Mesothelial cell of epicardium (in vitro differentiated cells): ENCODE results near the gene LRIG1. TPM values are rescaled to one million over a fixed set of nuclear protein-coding genes. Genes with fewer than 3 reads are reported as not detected.
"Not testable (repeated sequence)": the region's sequence is repeated elsewhere in the genome, so short reads cannot be mapped to it uniquely, and the experiment has no call there.

ENCODE experiments used
- DNase-seq, 2 experiments: peaks; one replicate each; pipeline ENCODE4 v3.0.0; 2021; ENCODE audit warnings: low spot score in 2 of 2; ENCODE audit not compliant: unreplicated experiment in 2 of 2
- H3K27ac Mint-ChIP-seq: 2 replicates; pipeline ENCODE4 v1.8.0; 2021; ENCODE audit warnings: mixed read lengths
- H3K27me3 Mint-ChIP-seq: 2 replicates; pipeline ENCODE4 v1.8.0; 2021; ENCODE audit warnings: low read depth, mixed read lengths
- H3K36me3 Mint-ChIP-seq: 2 replicates; pipeline ENCODE4 v1.8.0; 2021; ENCODE audit warnings: mixed read lengths
- H3K4me1 Mint-ChIP-seq: 2 replicates; pipeline ENCODE4 v1.8.0; 2021; ENCODE audit warnings: mixed read lengths
- H3K4me3 Mint-ChIP-seq: 2 replicates; pipeline ENCODE4 v1.8.0; 2021; ENCODE audit warnings: mild to moderate bottlenecking, moderate library complexity, mixed read lengths
- H3K9me3 Mint-ChIP-seq: 2 replicates; pipeline ENCODE4 v1.8.0; 2021; ENCODE audit warnings: mixed read lengths
- total RNA-seq: library from RNA; stranded (reverse); gene quantifications from 3 replicates; pipeline ENCODE4 v1.2.1, GENCODE V29; 2021
- TF ChIP-seq, protein P1 (sequence below): fragments of 200-600 bp; sonication (generic); IDR thresholded peaks from one replicate; pipeline ENCODE4 v1.5.0; 2021; ENCODE audit warnings: antibody characterized with exemption; ENCODE audit not compliant: unreplicated experiment

Gene LRIG1
- total RNA-seq, 1 donor from 2014 or later = 5.5 TPM

DNA sequence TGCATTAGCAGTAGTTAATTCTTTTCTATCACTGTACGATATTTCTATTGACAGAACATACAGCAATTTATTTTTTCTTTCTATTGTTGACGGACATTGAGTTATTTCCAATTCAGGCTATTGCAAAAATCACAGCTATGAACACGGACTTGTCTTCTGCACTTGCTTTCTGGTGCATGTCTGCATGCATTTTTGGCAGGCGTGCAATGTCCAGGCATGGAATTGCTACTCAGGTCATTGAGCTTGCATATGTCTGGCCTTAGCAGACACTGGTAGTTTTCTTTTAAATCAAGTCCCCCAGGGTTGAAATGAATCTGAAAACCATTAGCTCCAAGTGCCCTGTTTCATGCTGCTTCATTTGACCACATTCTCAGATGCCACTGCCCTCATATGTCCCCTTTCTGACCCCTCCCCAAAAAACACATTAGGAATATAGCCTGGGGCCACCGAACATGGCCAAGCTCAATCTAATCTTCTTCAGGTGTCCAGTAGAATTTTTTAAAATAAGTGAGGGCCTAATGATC is 72.8 kb downstream of the LRIG1 start:
- no peak for DNase-seq
- H3K36me3 Mint-ChIP-seq = no peaks in the 10 kb centered on the region
- TF ChIP-seq, protein P1, sequence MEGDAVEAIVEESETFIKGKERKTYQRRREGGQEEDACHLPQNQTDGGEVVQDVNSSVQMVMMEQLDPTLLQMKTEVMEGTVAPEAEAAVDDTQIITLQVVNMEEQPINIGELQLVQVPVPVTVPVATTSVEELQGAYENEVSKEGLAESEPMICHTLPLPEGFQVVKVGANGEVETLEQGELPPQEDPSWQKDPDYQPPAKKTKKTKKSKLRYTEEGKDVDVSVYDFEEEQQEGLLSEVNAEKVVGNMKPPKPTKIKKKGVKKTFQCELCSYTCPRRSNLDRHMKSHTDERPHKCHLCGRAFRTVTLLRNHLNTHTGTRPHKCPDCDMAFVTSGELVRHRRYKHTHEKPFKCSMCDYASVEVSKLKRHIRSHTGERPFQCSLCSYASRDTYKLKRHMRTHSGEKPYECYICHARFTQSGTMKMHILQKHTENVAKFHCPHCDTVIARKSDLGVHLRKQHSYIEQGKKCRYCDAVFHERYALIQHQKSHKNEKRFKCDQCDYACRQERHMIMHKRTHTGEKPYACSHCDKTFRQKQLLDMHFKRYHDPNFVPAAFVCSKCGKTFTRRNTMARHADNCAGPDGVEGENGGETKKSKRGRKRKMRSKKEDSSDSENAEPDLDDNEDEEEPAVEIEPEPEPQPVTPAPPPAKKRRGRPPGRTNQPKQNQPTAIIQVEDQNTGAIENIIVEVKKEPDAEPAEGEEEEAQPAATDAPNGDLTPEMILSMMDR = no peak
- H3K4me3 Mint-ChIP-seq = no peak overlapping the region
- peaks cover 7% of the 10 kb centered on the region for H3K27me3 Mint-ChIP-seq
- H3K9me3 Mint-ChIP-seq = peaks cover 3% of the 10 kb centered on the region
- H3K27ac Mint-ChIP-seq = no peak overlapping the region
- H3K4me1 Mint-ChIP-seq = peaks cover 5% of the 10 kb centered on the region

DNA sequence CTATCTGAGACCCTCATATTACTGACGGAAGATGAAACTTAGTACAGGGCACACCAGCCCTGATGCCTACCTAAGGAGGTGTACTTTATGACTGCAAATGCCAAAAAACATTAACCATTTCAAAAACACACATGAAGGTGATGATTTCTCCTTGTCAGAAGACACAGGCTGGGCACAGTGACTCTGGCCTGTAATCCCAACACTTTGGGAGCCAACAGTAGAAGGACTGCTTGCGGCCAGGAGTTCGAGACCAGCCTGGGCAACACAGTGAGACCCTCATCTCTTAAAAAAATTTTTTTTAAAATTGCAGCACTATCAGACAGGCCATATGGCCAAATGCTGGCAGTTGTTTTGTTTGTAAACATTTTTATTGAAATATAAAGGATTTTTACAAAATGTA is 73.5 kb downstream of the LRIG1 start:
- H3K4me1 Mint-ChIP-seq = peaks cover 5% of the 10 kb centered on the region
- no peak overlapping the region for H3K4me3 Mint-ChIP-seq

DNA sequence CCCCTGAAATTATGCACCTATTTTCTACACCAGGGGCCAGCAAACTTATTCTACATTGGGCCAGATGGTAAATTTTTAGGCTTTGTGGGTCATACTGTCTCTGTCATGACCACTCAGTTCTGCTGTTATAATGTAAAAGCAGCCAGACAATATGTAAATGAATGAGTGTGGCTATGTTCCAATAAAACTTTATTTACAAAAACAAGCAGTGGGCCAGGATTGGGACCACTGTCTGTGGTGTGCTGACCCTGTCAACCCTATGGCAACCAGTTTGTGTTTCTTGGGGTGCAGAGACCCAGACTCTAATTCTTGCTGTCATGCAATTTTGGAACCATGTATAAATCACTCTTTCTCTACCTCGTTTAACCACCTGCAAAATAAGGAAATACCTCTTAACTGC is 74.7 kb downstream of the LRIG1 start:
- Mint-ChIP-seq H3K36me3 (peaks cover 4% of the 10 kb centered on the region), H3K4me1 (peaks cover 5% of the 10 kb centered on the region), H3K27me3 (peaks cover 7% of the 10 kb centered on the region), H3K9me3 (peaks cover 14% of the 10 kb centered on the region), H3K4me3 (no peak overlapping the region), H3K27ac (no peak overlapping the region)
- TF ChIP-seq, protein P1 = no peak
- DNase-seq = no peak

More for the DNA sequence above, 73.5 kb downstream of the LRIG1 start:
- TF ChIP-seq, protein P1 = no peak
- peaks cover under 1% of the 10 kb centered on the region for H3K36me3 Mint-ChIP-seq
- H3K27ac Mint-ChIP-seq = no peak overlapping the region
- peaks cover 9% of the 10 kb centered on the region for H3K9me3 Mint-ChIP-seq
- no peak for DNase-seq
- peaks cover 7% of the 10 kb centered on the region for H3K27me3 Mint-ChIP-seq

DNA sequence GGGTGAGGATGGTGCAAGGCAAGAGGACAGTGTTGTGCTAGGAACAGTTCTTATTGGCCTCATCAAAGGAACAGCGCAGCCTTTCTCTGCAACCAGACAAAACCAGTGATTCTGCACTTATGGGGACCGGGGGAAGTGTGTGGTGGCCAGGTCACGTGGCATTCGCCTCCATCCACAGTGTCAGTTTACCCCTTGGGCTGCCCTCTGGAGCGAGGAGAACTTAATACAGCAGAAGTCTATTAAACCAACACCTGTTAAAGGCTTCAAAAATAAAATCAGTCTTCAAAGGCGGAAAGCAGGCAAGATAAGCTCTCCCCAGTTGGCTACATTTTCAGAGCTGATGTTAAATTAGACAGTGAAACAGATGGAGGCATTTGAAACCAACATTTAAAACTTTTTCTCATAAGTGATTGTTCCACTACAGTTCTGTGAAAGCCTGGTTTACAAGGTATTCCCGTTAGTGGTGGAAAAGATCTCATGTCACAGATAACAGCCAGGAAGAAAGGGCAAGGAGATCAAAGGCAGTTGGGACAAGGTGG is 75.2 kb downstream of the LRIG1 start:
- DNase-seq = no peak
- peaks cover 5% of the 10 kb centered on the region for H3K4me1 Mint-ChIP-seq
- no peak overlapping the region for H3K4me3 Mint-ChIP-seq
- H3K9me3 Mint-ChIP-seq = peaks cover 19% of the 10 kb centered on the region
- TF ChIP-seq, protein P1 = no peak
- H3K27ac Mint-ChIP-seq = no peak overlapping the region
- peaks cover 7% of the 10 kb centered on the region for H3K27me3 Mint-ChIP-seq
- peaks cover 5% of the 10 kb centered on the region for H3K36me3 Mint-ChIP-seq

DNA sequence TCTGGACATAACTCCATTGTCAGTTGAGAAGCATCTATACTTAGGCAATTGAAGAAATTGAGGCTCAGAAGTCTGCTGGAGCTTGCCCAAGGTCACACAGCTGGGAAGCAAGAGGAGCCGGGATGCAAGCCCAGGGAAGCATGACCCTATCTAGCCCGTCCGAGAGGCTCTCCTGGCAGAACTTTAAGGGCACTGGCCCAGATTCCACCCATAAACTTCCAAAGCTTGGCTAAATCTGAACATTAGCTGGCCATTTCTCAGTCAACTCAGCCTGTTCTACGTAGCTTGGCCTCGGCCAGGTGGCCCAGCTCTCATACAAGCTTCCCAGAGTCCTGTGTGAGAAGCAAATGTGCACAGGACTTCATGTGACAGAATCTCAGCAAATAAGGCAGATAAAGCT is 75.8 kb downstream of the LRIG1 start:
- peaks cover 7% of the 10 kb centered on the region for H3K27me3 Mint-ChIP-seq
- TF ChIP-seq, protein P1 = no peak
- H3K27ac Mint-ChIP-seq = no peak overlapping the region
- peaks cover 8% of the 10 kb centered on the region for H3K36me3 Mint-ChIP-seq
- H3K4me3 Mint-ChIP-seq = no peak overlapping the region
- no peak for DNase-seq
- peaks cover 5% of the 10 kb centered on the region for H3K4me1 Mint-ChIP-seq
- H3K9me3 Mint-ChIP-seq = peaks cover 25% of the 10 kb centered on the region

DNA sequence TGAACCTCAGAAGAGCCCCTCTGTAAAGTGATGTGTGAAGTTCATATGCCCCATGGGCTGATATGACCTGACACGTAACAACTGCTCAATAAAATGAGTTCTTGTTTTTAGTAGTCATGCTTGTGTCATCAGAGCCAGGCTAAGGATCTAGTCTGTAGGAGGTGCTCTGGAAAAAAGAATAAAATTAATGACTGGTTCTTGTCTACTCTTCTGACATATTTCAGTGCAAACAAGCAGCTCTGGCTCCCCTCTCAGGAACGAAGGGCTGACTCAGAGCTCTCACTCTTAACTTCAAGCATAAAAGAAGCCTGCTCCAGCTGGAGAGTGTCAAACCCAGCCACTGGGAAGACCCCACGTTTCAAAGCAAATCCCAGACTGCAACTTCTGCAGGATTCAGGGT is 77.0 kb downstream of the LRIG1 start:
- H3K9me3 Mint-ChIP-seq = peaks cover 29% of the 10 kb centered on the region
- H3K36me3 Mint-ChIP-seq = peaks cover 8% of the 10 kb centered on the region
- no peak for DNase-seq
- no peak overlapping the region for H3K27ac Mint-ChIP-seq
- peaks cover 7% of the 10 kb centered on the region for H3K27me3 Mint-ChIP-seq
- no peak overlapping the region for H3K4me3 Mint-ChIP-seq
- peaks cover 5% of the 10 kb centered on the region for H3K4me1 Mint-ChIP-seq
- TF ChIP-seq, protein P1 = no peak

DNA sequence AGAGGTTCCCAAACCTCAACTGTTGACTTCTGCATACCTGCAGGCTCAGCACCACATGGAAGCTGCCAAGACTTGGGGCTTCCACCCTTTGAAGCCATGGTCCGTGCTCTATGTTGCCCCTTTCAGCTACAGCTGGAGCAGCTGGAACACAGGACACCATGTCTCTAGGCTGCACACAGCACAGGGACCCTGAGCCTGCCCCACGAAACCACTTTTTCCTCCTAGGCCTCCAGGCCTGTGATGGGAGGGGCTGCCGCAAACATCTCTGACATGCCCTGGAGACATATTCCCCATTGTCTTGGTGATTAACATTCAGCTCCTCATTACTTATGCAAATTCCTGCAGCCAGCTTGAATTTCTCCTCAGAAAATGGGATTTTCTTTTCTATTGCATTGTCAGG is 78.9 kb downstream of the LRIG1 start:
- not testable (repeated sequence) for H3K27me3 Mint-ChIP-seq

DNA sequence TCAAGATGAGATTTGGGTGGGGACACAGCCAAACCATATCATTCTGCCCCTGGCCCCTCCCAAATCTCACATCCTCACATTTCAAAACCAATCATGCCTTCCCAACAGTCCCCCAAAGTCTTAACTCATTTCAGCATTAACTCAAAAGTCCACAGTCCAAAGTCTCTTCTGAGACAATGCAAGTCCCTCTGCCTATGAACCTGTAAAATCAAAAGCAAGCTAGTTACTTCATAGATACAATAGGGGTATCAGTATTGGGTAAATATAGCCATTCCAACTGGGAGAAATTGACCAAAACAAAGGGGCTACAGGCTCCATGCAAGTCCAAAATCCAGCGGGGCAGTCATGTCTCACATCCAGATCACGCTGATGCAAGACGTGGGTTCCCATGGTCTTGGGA is 79.7 kb downstream of the LRIG1 start:
- not testable (repeated sequence) for H3K4me1 Mint-ChIP-seq, H3K27me3 Mint-ChIP-seq, H3K4me3 Mint-ChIP-seq, DNase-seq, H3K36me3 Mint-ChIP-seq, H3K27ac Mint-ChIP-seq
- H3K9me3 Mint-ChIP-seq = peaks cover 29% of the 10 kb centered on the region

More for the DNA sequence above, 78.9 kb downstream of the LRIG1 start:
- DNase-seq, H3K27ac Mint-ChIP-seq, H3K4me3 Mint-ChIP-seq, H3K4me1 Mint-ChIP-seq, H3K36me3 Mint-ChIP-seq: not testable (repeated sequence)
- H3K9me3 Mint-ChIP-seq = peaks cover 29% of the 10 kb centered on the region
